Mesothelial cell of epicardium (in vitro differentiated cells): ENCODE measurements around the gene PTAFR. TPM values are rescaled to one million over a fixed set of nuclear protein-coding genes. Genes with fewer than 3 reads are reported as not detected.

Source experiments
- DNase-seq, 2 experiments: peaks; one replicate each; pipeline ENCODE4 v3.0.0; 2021; ENCODE audit warnings: low spot score in 2 of 2; ENCODE audit not compliant: unreplicated experiment in 2 of 2
- H3K27ac Mint-ChIP-seq: 2 replicates; pipeline ENCODE4 v1.8.0; 2021; ENCODE audit warnings: mixed read lengths
- H3K27me3 Mint-ChIP-seq: 2 replicates; pipeline ENCODE4 v1.8.0; 2021; ENCODE audit warnings: low read depth, mixed read lengths
- H3K36me3 Mint-ChIP-seq: 2 replicates; pipeline ENCODE4 v1.8.0; 2021; ENCODE audit warnings: mixed read lengths
- H3K4me1 Mint-ChIP-seq: 2 replicates; pipeline ENCODE4 v1.8.0; 2021; ENCODE audit warnings: mixed read lengths
- H3K4me3 Mint-ChIP-seq: 2 replicates; pipeline ENCODE4 v1.8.0; 2021; ENCODE audit warnings: mild to moderate bottlenecking, moderate library complexity, mixed read lengths
- H3K9me3 Mint-ChIP-seq: 2 replicates; pipeline ENCODE4 v1.8.0; 2021; ENCODE audit warnings: mixed read lengths
- total RNA-seq: library from RNA; stranded (reverse); gene quantifications from 3 replicates; pipeline ENCODE4 v1.2.1, GENCODE V29; 2021
- TF ChIP-seq, protein P1 (sequence below): fragments of 200-600 bp; sonication (generic); IDR thresholded peaks from one replicate; pipeline ENCODE4 v1.5.0; 2021; ENCODE audit warnings: antibody characterized with exemption; ENCODE audit not compliant: unreplicated experiment

Gene PTAFR
- total RNA-seq, 1 donor from 2014 or later = 0.18 TPM

DNA sequence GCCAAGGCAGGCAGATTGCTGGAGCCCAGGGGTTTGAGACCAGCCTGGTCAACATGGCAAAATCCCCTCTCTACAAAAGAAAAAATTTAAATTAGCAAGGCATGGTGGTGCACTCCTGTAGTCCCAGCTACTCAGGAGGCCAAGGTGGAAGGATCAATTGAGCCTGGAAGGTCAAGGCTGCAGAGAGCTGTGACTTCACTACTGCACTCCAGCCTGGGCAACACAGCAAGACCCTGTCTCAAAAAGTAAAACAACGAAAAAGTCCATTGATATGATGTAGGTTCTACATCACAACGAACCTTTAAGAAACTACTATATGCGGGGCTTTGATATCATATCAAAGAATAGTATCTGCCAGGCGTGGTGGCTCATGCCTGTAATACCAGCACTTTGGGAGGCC, 20.9 kb downstream of the PTAFR start:
- no peaks in the 10 kb centered on the region for H3K36me3 Mint-ChIP-seq
- H3K4me3 Mint-ChIP-seq = no peak overlapping the region
- DNase-seq = no peak
- TF ChIP-seq, protein P1, sequence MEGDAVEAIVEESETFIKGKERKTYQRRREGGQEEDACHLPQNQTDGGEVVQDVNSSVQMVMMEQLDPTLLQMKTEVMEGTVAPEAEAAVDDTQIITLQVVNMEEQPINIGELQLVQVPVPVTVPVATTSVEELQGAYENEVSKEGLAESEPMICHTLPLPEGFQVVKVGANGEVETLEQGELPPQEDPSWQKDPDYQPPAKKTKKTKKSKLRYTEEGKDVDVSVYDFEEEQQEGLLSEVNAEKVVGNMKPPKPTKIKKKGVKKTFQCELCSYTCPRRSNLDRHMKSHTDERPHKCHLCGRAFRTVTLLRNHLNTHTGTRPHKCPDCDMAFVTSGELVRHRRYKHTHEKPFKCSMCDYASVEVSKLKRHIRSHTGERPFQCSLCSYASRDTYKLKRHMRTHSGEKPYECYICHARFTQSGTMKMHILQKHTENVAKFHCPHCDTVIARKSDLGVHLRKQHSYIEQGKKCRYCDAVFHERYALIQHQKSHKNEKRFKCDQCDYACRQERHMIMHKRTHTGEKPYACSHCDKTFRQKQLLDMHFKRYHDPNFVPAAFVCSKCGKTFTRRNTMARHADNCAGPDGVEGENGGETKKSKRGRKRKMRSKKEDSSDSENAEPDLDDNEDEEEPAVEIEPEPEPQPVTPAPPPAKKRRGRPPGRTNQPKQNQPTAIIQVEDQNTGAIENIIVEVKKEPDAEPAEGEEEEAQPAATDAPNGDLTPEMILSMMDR = no peak
- H3K4me1 Mint-ChIP-seq = peaks cover 4% of the 10 kb centered on the region
- H3K27me3 Mint-ChIP-seq = no peaks in the 10 kb centered on the region
- H3K9me3 Mint-ChIP-seq = no peaks in the 10 kb centered on the region
- H3K27ac Mint-ChIP-seq = no peak overlapping the region

DNA sequence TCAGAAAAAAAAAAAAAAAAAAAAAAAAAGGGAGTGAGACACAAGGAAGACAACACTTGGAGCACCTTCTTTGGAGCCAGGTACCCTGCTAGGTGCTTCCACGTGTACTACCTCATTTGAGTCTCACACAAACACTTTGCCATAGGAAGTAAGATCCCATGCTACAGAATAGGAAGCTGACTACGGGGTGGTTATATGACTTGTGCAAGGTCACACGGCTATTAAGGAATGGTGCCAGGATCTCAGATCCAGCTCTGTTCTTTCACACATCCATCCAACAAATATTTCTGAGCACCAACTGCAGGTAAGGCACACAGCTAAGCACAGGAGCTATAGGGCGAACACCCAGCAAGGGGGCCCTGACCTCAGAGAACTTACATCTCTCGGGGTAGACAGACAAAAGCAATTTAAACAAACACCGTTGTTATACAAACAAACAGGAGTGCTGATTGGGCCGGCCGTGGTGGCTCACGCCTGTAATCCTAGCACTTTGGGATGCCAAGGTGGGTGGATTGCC, 22.4 kb downstream of the PTAFR start:
- Mint-ChIP-seq H3K9me3 (no peaks in the 10 kb centered on the region), H3K36me3 (no peaks in the 10 kb centered on the region), H3K4me1 (peaks cover 4% of the 10 kb centered on the region), H3K27me3 (no peaks in the 10 kb centered on the region), H3K27ac (no peak overlapping the region), H3K4me3 (no peak overlapping the region)
- no peak for DNase-seq
- TF ChIP-seq, protein P1 = no peak

DNA sequence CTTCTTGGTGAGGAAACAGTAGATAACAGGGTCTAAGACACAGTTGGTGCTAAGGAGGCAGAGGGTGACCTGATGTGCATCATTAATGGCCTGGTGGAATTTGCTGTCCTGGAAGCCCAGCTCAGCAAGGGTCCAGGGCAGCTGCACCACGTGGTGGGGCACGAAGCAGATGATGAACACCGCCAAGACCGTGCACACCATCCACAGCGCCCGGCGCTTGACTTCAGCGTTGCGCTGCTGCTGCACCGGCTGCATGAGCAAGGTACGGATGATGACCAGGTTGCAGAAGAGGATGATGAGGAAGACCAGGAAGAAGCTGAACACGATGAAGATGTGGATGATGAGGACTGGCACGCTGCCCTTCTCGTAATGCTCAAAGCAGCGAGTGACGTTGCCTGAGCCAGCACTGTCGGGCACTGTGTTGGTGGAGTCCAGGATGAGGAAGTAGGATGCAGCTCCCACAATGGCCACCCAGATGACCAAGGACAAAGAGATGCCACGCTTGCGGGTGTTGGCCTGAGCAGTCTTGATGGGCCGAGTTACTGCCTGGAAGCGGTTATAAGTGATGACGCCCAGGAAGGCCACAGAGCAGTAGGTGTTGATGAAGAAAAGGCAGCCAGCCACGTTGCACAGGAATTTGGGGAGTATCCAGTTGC, 26.2 kb downstream of the PTAFR start:
- DNase-seq = no peak
- no peaks in the 10 kb centered on the region for H3K27me3 Mint-ChIP-seq
- H3K9me3 Mint-ChIP-seq = no peaks in the 10 kb centered on the region

DNA sequence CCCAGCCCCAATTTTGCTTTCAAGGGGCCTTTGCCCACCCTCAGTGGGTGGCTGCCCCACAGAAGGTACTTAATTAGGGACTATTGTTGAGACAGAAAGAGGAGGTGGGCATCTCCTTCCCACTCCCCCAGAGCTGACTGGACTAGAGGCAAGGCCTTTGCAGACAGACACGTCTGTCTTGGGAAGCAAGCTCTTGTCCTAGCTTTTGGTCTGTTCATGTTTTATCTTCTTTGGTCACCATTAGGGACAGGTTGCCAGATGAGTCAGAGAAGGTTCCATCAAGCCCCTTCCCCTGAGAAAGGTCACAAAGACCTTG, 27.7 kb downstream of the PTAFR start:
- Mint-ChIP-seq H3K27me3 (no peaks in the 10 kb centered on the region), H3K27ac (no peak overlapping the region), H3K9me3 (no peaks in the 10 kb centered on the region), H3K4me1 (no peaks in the 10 kb centered on the region), H3K36me3 (no peaks in the 10 kb centered on the region), H3K4me3 (no peak overlapping the region)
- no peak for DNase-seq
- TF ChIP-seq, protein P1 = no peak

More for the DNA sequence above, 26.2 kb downstream of the PTAFR start:
- H3K4me1 Mint-ChIP-seq = no peaks in the 10 kb centered on the region
- H3K4me3 Mint-ChIP-seq = no peak overlapping the region
- H3K36me3 Mint-ChIP-seq = no peaks in the 10 kb centered on the region
- TF ChIP-seq, protein P1 = no peak
- no peak overlapping the region for H3K27ac Mint-ChIP-seq

DNA sequence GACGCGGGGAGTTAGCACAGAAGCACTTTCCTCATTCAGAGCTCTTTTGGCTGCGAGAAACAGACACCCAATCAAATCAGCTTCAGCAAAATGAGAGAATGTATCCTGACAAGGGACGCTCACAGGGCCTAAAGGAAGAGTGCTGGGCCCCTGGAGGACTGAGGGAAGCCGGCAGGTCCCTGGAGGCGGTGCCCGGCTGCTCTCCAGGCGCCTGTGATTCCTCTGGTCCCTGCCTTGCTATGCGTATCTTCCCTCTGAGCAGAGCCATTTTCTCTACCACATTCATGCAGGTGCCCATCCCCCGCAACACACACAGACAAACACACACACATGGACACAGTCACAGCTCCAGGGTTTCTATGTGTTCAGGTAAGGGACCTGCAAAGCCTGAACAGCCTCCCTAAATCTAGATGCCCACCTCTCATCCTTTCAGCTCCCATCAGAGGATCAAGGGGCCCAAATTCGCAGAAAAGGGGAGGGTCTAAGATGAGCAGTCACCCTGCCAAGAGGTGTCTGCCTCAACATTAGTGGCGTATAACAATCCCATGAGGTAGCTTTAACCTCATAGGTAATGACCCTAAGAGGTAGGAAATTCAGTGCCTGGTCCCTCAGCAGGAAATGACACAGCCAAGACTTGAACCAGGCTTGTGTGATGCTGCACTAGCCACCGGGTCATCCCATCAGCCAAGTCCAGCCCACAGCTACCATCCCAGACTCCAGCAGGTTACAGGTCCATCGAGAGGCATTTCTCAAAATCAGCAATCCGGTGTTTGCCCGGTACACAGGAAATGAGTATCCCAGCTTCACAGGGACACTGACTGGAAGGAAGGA, 29.0 kb downstream of the PTAFR start:
- H3K9me3 Mint-ChIP-seq = no peaks in the 10 kb centered on the region
- H3K4me1 Mint-ChIP-seq = no peaks in the 10 kb centered on the region
- no peaks in the 10 kb centered on the region for H3K27me3 Mint-ChIP-seq
- no peak overlapping the region for H3K4me3 Mint-ChIP-seq
- TF ChIP-seq, protein P1 = no peak
- DNase-seq = no peak
- no peaks in the 10 kb centered on the region for H3K36me3 Mint-ChIP-seq
- no peak overlapping the region for H3K27ac Mint-ChIP-seq
